HG02763 (cell line): ENCODE results near the gene TEX13D.
"Not testable (repeated sequence)": the region's sequence is repeated elsewhere in the genome, so short reads cannot be mapped to it uniquely, and the experiment has no call there.

Experiments used
- ATAC-seq: cut with Tn5 transposase; IDR thresholded peaks from one replicate; pipeline ENCODE4 v1.9.1; 2021; ENCODE audit warnings: mild to moderate bottlenecking, moderate library complexity; ENCODE audit not compliant: unreplicated experiment

Gene TEX13D

DNA sequence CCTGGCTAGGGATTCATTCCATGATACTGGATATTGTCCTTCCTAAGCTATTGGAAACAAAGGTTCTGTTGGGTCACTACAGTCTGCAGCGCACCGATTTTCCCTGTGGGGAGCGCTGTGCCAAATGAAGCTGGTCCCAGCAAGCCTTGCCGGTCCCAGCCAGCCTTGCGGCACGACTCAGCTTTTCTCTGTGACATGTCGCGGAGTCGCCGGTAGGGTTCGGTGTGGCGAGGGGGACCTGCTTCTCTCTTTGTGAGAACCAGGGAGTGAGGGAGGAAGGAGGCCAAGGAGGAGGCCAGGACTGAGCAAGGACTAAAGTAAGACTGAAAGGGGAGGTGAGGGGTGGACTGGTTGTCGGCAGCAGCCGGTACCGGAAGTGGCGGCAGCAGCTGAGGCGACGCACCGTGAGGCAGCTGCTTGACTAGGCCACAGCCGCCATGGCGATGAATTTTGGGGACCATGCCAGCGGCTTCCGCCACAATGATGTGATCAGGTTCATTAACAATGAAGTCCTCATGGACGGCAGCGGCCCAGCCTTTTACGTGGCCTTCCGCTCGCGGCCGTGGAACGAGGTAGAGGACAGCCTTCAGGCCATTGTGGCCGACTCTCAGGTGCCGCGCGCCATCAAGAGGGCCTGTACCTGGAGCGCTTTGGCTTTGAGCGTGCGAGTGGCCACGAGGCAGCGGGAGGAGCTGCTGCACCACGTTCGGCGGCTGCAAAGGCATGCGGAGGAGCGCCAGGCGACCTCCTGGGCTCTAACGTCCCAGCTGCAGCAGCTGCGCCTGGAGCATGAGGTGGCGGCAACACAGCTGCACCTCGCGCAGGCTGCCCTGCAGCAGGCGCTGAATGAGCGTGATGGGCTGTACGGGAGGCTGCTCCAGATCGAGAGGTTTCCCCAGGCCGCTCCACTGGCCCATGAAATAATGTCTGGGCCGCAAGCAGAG is at the start of gene TEX13D:
TSS of gene TEX13D (plus strand) at position 180 of the 944 bp plus-strand sequence. CDS start at position 438, 258 bp downstream.
- ATAC-seq, result no peak

DNA sequence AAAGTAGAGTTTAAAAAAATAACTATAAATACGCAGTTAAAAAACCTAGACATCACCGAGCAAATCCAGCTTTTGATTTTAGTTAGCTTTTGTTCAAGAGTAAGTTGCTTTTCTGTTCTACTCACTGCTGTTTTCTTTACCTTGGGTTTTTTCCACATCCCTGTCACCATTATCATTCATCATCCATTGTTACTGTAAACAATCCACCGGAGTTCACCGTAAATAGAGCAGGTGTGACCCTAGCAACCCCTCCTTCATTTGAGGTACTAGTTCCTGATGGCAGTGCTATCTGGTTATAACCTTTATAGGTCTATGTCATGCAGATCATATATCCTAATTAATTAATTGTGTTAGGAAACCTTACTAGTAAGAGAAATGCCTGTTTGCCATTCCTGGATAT is 43.0 kb upstream of the TEX13D start:
- no peak for ATAC-seq

DNA sequence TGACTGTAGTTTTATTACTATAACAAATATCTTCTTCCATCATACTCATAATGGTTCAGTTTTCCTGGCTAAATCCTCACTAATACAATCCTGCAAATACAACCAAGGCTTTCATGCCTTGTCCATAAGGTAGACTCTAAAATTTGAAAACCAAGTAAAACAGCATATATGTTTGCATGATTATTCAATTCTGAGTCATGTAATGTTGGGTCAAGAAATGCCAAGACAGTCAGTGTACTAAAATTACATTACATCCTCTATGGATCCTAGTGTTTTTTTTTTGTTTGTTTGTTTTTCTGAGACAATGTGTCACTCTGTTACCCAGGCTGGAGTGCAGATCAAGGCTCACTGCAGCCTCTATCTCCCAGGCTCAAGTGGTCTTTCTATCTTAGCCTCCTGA is 38.6 kb upstream of the TEX13D start:
- no peak for ATAC-seq

DNA sequence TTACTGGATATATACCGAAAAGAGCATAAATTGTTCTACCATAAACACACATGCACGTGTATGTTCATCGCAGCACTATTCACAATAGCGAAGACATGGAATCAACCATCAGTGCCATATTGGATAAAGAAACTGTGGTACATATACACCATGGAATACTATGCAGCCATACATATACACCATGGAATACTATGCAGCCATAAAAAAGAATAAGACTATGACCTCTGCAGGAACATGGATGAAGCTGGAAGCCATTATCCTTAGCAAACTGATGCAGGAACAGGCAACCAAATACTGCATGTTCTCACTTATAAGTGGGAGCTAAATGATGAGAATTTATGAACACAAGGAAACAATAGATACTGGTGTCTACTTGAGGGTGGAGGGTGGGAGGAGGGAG is 33.1 kb upstream of the TEX13D start:
- not testable (repeated sequence) for ATAC-seq

DNA sequence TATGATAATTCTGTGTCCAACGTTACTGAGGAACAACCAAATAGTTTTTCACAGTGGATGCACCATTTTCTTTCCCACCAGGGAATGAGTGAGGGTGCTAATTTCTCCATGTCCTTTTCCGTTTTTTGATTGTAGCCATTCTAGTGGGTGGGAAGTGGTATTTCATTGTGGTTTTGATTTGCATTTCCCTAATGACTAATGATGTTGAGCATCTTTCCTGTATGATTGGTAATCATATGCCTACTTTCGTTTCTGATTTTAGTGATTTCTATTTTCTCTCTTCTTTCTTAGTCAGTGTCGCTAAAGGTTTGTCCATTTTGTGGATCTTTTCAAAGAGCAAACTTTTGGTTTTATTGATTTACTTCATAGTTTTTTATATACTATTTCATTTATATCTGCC is 32.1 kb upstream of the TEX13D start:
- no peak for ATAC-seq

DNA sequence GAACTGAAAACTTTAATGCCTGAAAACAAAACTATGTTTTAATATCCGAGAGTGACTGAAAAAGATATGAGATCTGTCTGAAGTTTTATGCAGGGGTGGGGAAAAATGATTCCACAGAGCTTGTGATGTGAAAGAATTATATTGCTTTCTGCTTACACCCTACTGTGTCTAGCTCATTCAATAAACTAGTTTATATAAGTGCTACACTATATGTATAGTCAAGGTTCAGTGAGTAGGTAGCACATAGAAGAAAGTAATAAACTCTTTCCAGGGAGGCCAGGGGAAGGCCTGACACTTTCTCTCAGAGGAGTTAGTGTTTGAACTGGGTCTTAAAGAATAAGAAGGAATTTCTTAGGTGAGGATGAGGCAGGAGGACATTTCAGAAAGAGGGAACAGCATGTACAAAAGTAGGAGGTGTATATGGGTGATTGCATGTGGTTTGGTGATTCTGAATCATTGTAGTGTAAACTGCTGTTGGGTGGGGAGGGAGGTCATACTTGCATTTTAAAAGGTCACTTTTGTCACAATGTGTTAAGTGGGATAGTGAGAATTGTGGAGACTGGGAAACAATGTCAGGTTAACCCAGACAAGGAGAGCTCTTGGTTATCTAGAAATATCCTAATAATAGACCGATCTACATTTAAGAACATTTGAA is 25.1 kb upstream of the TEX13D start:
- no peak for ATAC-seq

DNA sequence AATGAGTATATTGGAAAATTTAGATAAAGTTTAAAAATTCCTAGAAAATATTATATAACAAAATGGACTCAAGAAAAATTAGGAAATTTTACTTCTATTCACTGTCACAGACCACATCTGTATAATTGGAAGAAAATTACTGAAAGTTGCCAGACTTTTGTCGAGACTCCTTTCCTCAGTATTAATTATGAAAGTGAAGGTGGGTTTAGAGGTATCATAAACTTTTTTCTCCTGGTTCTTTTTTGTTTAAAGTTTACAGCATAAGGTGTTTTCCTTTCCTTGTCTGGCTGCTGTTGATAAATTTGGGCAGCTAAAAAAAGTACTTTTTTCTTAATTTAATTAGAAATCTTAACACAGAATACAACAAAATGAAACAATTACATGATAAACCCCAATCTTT is 6.7 kb upstream of the TEX13D start:
- ATAC-seq, result no peak

DNA sequence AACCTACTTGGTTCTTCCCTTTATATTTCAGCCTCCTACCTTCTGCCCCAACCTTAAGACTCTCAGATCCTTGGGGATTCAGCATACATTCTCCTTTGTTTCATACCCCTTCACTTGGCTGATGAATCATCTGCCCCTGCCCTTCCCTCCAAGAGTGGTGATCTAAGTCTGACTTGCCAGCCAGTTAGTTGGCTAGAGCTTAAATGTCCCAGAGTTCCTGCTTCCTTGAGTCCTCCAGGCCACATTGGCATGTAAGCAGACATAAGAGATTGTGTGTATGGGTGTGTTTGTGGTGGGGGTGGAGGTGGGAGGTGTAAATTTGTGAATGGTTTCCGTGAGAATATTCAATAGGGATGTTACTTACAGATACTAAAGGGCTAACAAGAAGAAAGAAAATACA is 3.7 kb upstream of the TEX13D start:
- no peak for ATAC-seq

DNA sequence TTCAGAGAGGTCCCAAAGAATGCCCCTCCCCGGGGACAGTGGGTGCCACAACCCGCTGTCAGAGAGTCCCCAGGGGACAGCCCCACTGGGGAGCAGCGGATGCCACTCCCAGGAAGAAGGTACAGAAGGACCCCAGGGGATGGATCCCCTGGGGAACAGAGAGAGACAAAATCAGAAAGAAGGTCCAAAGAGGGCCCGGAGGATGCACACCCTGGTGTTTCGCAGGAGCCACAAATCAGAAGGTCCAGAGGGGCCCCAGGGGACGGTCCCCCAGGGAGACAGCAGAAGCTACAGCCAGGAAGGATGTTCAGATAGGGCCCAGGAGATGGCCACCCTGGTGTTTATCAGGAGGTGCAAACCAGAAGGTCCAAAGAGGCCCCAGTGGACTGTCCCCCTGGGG is 1.4 kb downstream of the TEX13D start:
- no peak for ATAC-seq

DNA sequence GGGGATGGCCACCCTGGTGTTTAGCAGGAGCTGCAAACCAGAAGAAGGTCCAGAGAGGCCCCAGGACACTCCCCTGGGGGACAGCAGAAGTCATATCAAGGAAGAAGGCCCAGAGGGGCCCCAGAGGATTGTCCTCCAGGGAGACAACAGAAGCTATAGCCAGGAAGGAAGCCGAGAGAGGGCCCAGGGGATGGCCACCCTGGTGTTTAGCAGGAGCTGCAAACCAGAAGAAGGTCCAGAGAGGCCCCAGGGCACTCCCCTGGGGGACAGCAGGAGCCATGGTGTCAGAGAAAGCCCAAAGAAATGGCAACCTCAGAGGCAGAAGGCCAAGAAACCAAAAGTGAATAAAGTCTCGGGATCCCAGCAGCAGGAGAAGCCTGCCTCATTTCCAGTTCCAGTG is 2.1 kb downstream of the TEX13D start:
- ATAC-seq, result not testable (repeated sequence)

DNA sequence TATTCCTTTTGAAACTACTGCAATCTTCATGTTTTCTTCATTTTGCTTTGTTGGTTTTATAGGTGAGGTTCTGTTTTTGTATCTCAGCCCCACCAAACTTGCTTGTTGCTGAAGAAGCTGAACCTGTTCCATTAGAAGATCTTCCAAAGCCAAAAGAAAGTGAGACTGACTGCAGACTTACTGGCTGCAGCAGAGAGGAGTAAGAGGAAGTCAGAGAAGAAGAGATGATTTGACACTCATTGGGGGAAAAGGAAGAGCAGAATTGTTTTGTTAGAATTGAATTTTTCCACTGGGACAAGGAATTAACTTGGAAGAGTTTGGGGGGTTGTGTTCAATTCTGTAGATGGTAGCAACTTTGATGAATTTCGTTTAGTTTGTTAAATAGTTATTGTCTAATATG is 3.1 kb downstream of the TEX13D start:
- ATAC-seq, result no peak

DNA sequence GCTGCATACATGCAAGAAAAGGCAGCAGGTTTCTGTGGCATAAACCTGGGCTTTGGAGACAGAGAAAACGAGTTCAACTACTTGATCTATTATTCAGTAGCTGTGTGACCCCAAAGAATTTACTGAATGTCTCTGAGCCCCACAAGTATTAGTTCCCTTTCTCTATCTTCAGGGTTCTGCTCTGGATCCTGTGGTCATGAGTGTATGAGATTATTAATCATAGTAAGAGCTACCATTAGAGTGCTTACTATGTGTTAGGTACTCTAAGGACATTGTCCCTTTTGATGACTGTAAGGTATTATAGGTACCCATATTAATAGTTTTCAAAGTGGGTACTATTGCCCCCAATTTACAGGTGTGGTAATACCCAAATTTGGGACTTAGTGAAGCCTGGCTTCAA is 5.5 kb downstream of the TEX13D start:
- ATAC-seq, result no peak

DNA sequence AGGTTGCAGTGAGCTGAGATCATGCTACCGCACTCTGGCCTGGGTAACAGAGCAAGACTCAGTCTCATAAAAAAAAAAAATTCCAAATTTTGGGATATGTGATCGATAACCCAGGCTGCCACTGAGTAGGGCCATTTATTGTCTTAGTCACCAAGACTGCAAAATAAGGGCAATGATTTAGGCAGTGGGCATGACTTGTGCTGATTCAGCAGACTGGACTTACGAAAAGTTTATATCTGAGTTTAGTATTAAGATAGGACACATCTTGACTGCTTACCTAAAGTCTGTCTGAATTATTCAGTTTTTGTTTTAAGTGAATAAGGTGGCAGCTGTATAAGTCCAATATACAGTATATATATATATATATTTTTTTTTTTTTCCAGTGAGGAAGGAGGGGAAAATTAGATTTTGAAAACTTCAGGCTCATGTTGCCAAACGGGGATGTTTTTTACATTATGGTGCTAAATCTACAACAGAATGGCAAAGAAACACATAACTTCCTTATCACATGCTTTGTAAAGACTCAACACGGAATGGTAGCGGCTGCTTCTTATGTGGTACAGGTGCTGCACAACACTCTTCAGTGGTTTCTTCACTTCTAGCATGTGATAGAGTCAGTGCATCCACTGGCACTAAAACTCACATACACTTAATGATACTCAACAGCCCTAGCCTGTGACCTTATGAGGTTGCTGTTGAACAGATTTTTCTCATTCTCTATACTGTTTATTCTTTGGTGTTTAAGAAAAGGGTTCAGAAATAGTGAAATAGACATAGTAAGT is 6.5 kb downstream of the TEX13D start:
- ATAC-seq, result no peak

DNA sequence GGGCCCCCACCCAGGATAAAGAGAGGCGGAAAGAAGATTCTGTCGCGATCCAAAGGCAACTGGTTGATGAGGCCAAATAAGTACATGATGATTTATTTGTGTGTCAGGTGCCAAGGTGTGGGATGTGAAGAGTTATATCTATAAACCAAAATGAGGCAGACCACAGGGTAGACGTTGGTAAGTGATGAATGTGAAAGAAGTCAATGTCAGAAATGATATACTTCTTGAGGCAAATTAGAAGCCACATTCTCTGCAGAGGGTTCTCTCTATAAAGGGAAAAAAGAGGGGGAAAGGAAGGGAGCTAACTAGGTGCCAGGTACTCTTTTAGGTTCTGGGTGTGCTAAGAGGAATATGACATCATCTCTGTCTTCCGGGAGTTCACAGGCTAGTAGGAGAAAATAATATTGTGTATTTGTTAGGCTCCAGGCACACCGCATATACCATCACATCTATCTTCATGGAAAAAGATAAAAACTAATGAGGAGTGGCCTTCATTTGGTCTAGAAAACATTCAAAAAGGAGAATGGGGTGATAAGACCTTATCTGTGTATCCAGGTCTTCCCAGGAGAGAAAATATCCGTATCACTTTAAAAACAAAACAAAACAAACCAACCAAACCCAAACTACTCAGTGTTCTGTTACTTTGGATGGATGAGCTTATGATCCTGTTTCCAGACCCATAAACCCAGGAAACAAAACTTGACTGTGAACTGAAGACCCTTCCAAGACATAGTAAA is 9.1 kb downstream of the TEX13D start:
- no peak for ATAC-seq

DNA sequence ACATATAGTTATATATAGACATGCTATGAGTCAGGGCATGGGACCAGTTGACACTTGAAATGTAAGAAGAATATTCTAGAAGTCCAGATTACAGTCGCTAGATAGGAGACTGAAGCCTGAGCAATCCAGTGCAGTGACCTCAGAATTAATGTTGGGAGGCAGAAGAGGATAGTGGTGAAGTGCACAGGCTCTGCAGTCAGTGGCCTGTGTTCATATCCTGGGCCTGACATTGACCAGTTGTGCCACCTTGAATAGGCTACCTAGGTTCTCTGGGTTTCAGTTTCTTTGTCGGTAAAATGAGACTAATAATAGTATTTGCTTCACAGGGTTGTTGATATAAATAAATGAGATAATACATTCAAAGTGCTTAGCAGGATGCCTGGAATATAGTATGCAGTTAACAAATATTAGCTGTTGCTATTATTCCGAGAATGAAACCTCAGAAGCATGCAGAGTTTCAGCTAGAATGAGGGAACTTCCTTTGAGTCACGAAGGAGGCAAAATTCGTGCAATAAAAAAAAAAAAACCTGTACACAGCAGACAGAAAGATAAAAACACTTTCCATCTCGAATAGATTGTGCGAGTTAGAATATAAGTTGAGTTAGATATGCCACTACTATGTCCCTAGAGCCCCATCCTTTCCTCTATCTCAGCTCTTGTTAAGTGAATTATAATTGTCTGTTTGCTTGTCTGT is 9.9 kb downstream of the TEX13D start:
- ATAC-seq, result no peak

DNA sequence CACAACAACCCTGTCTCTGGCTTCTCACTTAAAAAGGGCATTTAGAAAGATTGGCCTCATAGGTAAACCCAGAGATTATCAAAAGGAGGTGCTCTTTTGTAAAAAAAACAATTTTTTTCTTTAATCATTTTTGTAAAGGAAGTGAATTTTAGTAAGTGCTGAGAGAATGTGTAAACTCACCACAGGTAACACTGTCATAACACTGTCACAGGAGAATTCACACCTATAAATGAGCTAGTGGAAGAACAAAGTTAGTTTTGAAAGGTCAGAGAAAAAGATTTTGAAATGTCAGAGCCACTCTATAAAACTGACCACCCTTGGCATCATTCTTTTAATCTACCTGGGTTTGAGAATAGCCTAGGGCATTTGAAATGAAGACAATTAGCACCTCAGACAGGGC is 10.6 kb downstream of the TEX13D start:
- no peak for ATAC-seq

DNA sequence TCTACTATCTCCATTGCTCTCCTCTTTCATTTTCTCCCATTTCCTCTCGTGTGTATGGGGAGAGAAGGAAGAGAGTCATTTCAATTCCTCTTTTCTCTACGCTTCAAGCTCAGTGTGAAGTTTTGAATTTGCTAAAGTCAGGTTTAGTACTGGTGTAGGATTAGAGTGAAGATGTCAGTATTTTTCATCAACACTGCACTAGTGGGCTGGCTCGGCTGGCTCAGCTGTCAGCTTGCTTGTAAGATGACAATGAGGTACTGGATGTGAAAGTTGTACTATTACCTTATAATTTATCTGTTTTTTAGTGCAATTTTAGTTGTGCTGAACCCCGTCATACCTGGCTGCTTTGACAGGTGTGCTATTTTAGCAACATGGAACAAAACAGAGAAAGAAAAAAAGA is 11.8 kb downstream of the TEX13D start:
- ATAC-seq, result no peak

DNA sequence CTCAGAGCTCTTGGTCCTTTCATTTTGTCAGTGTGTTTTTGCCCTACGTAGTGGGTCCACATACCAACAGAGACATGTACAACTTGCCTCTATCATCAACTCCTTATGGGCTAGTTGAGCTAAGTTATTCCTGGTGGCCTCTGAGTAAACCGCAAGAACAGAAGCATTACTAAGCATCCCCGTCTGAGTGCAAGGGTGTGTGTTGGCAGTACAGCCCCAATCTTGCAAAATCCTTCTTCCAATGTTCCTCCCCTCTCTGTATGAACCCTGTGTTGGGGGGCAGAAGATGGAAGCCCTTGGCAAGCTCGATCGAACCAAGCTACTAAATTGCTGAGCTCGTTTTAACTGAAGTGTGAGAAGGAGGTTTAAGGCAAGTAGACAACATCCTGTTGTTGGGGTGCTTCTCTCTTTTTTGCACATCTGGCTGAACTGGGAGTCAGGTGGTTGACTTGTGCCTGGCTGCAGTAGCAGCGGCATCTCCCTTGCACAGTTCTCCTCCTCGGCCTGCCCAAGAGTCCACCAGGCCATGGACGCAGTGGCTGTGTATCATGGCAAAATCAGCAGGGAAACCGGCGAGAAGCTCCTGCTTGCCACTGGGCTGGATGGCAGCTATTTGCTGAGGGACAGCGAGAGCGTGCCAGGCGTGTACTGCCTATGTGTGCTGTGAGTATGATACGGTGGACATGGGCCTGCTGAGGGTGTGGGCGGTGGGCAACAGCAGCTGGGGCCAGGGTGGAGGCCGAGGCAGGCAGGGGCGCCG is 13.8 kb downstream of the TEX13D start, which contains the start of gene SH2D1A:
TSS of gene SH2D1A (plus strand) at position 447 of the 760 bp plus-strand sequence. CDS start at position 527, 80 bp downstream.
- ATAC-seq, result no peak

DNA sequence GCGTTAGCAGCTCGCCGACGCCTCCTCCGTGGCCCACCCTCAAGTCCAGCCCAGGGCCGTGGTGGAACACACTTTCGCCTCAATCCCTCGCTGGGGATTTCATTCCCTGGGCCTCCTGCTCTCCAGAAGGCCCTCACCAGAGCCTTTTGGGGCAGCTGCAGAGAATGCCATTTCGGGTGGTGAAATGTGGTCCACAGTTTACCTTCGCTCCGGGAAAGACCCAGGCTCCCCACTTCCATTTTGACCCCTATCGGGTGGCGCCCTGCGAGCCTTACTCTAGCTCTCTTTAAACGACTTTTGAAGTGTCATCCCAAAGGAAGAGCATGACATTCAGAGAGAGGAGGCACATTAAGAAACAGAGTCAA is 14.4 kb downstream of the TEX13D start:
- ATAC-seq, result no peak
